Body of pancreas (tissue), 4 donors: ENCODE data around the gene RBBP4. TPM values are rescaled to one million over a fixed set of nuclear protein-coding genes. Genes with fewer than 3 reads are reported as not detected.

Source experiments
- ATAC-seq: fragments of 150-250 bp; one replicate; pipeline ENCODE4 v1.9.1; 2016
- DNase-seq, 4 donors: peaks; one replicate each; pipeline ENCODE4 v3.0.0-alpha.2; 2019
- H3K27ac ChIP-seq, 4 donors: fragments of 200-600 bp; sonication (generic); 1 replicate in 3 of 4; 2 replicates in 1 of 4; pipeline versions ENCODE4 v1.5.1 to v1.6.1; 2016 to 2019; ENCODE audit warnings: mild to moderate bottlenecking in 1 of 4, mixed read lengths in 1 of 4, moderate library complexity in 1 of 4
- H3K27me3 ChIP-seq, 2 donors: fragments of 200-600 bp; sonication (generic); one replicate each; pipeline ENCODE4 v1.6.0; 2016; ENCODE audit warnings: mild to moderate bottlenecking in 1 of 2
- H3K36me3 ChIP-seq, 2 donors: fragments of 200-600 bp; sonication (generic); replicated peaks in 1 of 2; 2 replicates each; pipeline ENCODE4 v1.5.1; 2016; ENCODE audit warnings: low read depth in 2 of 2; ENCODE audit not compliant: insufficient read depth in 1 of 2
- H3K4me1 ChIP-seq: fragments of 200-600 bp; sonication (generic); one replicate; pipeline ENCODE4 v1.6.0; 2016
- H3K4me3 ChIP-seq, 2 donors: fragments of 200-600 bp; sonication (generic); 1 replicate in 1 of 2; 2 replicates in 1 of 2; pipeline ENCODE4 v1.5.1; 2016 to 2019
- H3K9me3 ChIP-seq, 3 donors: fragments of 200-600 bp; sonication (generic); 1 replicate in 2 of 3; 2 replicates in 1 of 3; pipeline ENCODE4 v1.5.1; 2016
- CTCF ChIP-seq, 7 experiments: fragments of 450-650 bp in 4 of 7; fragments of 200-600 bp in 3 of 7; sonication (generic) in 3 of 7; IDR thresholded peaks; one replicate each; pipeline ENCODE4 v1.5.1; 2016 to 2019; ENCODE audit warnings: antibody characterized with exemption in 7 of 7
- POLR2A ChIP-seq, 3 donors: fragments of 450-650 bp; IDR thresholded peaks; one replicate each; pipeline ENCODE4 v1.6.1; 2016; ENCODE audit warnings: antibody characterized with exemption in 3 of 3, mild to moderate bottlenecking in 2 of 3
- WGBS, 2 donors: methylation state at CpG; one replicate each; pipeline ENCODE4 v1.1.5; 2017; 5-methylcytosine and 5-hydroxymethylcytosine counted together
- intact Hi-C: fragments of 100-400 bp; cut with DNase I; formaldehyde crosslinking; loops from one replicate; pipeline ENCODE4 v1.15.1; 2023
- total RNA-seq, 2 donors: library from RNA; depleted of rRNA; stranded (reverse); fragments of >200 nt; gene quantifications; one replicate each; pipeline ENCODE4 v1.1.0, GENCODE V29; 2016

RBBP4 gene
- total RNA-seq, 2 donors from 2014 or later: 40.2 to 63.8 TPM

GRCh38 chr1:32650248-32650751, 708 bp upstream of the RBBP4 start, which contains the start of gene ZBTB8OS:
Gene ZBTB8OS, minus strand, starts transcription at chr1:32650550. Its CDS starts 21 bp downstream, at chr1:32650529.
- TF ChIP-seq POLR2A (IDR thresholded peaks at IDR 0.05) (peak; percentile 19 to 82 (median 75)), CTCF (IDR thresholded peaks at IDR 0.05) (peak in 1 of 7 experiments; percentile 2)
- Histone ChIP-seq H3K27ac (peak within 1 kb of the TSS; percentile 97 to 100 (median 98)), H3K4me3 (peak within 1 kb of the TSS; percentile 32 to 72), H3K9me3 (no peaks in the 10 kb centered on the region), H3K4me1 (peaks cover 49% of the 10 kb centered on the region), H3K36me3 (no peaks in the 10 kb centered on the region), H3K27me3 (no peaks in the 10 kb centered on the region)
- intact Hi-C loops: no loop called here
- ATAC-seq: peak; percentile 88
- DNase-seq: peak; percentile 94 to 96 (median 96)
- WGBS, 2 donors: 0% methylated on average over 20 to 21 of the region's 21 CpGs

DNA sequence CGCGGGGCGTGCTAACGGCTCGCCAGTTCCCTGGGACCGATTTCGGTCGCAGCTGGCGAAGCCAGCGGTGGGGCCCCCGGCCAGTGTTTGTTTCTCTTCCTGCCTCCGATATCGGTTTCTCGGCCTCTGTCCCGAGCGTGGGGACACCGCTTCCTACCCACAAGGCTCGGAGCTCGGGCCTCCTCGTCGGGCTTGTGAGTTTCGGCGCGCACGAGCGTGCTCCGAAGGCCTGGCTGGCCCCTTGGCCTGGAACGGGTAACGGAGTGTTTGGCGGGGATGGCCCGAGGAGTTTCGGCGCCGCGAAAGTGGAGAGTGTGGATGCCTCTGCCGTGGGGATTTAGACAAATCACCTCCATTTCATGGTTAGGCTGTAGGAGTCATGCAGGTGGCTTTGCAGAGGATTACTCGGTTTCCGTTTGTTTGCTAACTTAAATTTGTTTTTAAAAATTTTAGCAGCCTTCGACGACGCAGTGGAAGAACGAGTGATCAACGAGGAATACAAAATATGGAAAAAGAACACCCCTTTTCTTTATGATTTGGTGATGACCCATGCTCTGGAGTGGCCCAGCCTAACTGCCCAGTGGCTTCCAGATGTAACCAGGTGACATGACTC, 559 bp downstream of the RBBP4 start:
- Histone ChIP-seq H3K27ac (peak overlapping the region; percentile 97 to 100 (median 98)), H3K4me3 (peak overlapping the region; percentile 32 to 66), H3K27me3 (no peaks in the 10 kb centered on the region), H3K9me3 (no peaks in the 10 kb centered on the region), H3K36me3 (peaks cover 0 to 2% of the 10 kb centered on the region in 2 donors), H3K4me1 (peaks cover 54% of the 10 kb centered on the region)
- TF ChIP-seq POLR2A (IDR thresholded peaks at IDR 0.05) (no peak), CTCF (IDR thresholded peaks at IDR 0.05) (no peak)
- ATAC-seq (peak; percentile 5), DNase-seq (no peak)
- intact Hi-C loops: no loop called here
- WGBS, 2 donors: 0 to 4% methylated on average over 21 to 43 of the region's 43 CpGs

- H3K36me3 ChIP-seq: peaks cover 2 to 7% of the 10 kb centered on the region in 2 donors
- WGBS, 2 donors: 84 to 86% methylated on average over 16 of the region's 16 CpGs
- intact Hi-C loops: no loop called here
- TF ChIP-seq CTCF (IDR thresholded peaks at IDR 0.05): no peak
- TF ChIP-seq POLR2A (IDR thresholded peaks at IDR 0.05): no peak
- peaks cover 54% of the 10 kb centered on the region for H3K4me1 ChIP-seq
- H3K27ac ChIP-seq: peak overlapping the region in 2 of 4 donors; percentile 99 to 100
- H3K9me3 ChIP-seq: no peaks in the 10 kb centered on the region
- no peaks in the 10 kb centered on the region for H3K27me3 ChIP-seq
- DNase-seq (no peak), ATAC-seq (no peak)
- H3K4me3 ChIP-seq: peak overlapping the region in 1 of 2 donors; percentile 66
Measured at GRCh38 chr1:32652244-32652962, 1.4 kb downstream of the RBBP4 start.

GRCh38 chr1:32659581-32659980, 8.6 kb downstream of the RBBP4 start:
- Histone ChIP-seq H3K4me3 (no peak overlapping the region), H3K27me3 (no peaks in the 10 kb centered on the region), H3K4me1 (peaks cover 16% of the 10 kb centered on the region), H3K9me3 (no peaks in the 10 kb centered on the region), H3K36me3 (peaks cover 16 to 25% of the 10 kb centered on the region in 2 donors), H3K27ac (no peak overlapping the region)
- intact Hi-C loops: no loop called here
- 88 to 95% methylated on average over 1 of the region's 1 CpG for WGBS, 2 donors
- DNase-seq (no peak), ATAC-seq (no peak)
- TF ChIP-seq POLR2A (IDR thresholded peaks at IDR 0.05): no peak
- TF ChIP-seq CTCF (IDR thresholded peaks at IDR 0.05): no peak
